ENCODE data around the gene NHERF2. TPM values are rescaled to one million over a fixed set of nuclear protein-coding genes. Genes with fewer than 3 reads are reported as not detected.

NHERF2 gene
- total RNA-seq, 2 experiments from 2014 or later, result 2.8 to 3.0 TPM

DNA sequence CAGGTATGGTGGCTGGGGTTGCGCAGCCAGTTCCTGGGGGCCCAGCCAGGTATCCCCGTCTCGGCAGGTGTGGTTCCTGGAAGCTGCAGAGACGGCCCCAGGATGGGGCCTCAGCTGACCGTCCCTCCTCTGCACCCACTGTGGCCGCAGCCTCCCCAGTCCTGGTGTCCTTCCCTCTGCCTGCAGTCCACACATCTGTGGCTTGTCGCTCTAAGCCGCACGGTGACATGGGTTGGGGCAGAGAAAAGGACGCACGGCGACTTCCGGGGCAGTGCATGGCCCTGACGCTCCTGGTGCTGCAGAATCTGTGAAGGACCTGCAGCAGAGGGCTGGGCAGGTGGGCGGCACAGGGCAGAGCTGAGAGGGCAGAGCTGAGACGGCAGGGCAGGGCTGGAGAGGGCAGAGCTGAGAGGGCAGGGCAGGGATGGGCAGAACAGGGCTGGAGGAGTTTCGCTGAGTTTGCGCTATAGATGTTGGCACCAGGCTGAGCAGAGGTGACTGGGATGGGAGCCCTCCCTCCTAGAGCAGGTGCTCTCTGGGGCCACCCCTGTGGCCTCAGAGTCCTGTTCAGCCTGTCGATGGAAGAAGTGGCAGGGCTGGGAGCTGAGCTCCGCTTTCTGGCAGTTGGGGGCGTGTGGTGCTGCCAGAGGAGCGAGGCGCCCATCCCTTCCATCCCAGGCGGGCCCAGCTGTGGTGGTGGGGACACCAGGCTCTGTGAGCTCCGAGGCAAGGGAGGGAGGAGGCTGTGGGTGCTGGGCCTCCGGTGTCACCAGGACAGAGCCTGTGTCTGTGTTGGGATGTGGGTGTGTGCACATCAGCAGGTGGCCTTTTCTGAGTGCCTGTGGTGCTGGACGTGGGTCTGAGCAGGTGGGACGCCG, 44.1 kb downstream of the NHERF2 start:
- POLR2A ChIA-PET, result interaction anchor here (0.8 to 0.9 kb wide), 2 partner anchors 78 to 82 kb away, joined by 3 read pairs; no protein-coding TSS in a partner anchor
- no peak for ATAC-seq
- TF ChIP-seq, protein P1, sequence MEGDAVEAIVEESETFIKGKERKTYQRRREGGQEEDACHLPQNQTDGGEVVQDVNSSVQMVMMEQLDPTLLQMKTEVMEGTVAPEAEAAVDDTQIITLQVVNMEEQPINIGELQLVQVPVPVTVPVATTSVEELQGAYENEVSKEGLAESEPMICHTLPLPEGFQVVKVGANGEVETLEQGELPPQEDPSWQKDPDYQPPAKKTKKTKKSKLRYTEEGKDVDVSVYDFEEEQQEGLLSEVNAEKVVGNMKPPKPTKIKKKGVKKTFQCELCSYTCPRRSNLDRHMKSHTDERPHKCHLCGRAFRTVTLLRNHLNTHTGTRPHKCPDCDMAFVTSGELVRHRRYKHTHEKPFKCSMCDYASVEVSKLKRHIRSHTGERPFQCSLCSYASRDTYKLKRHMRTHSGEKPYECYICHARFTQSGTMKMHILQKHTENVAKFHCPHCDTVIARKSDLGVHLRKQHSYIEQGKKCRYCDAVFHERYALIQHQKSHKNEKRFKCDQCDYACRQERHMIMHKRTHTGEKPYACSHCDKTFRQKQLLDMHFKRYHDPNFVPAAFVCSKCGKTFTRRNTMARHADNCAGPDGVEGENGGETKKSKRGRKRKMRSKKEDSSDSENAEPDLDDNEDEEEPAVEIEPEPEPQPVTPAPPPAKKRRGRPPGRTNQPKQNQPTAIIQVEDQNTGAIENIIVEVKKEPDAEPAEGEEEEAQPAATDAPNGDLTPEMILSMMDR (IDR thresholded peaks at IDR 0.05), result no peak
- CTCF ChIA-PET, result interaction anchor here (0.6 kb wide), 1 partner anchor 9 kb away, joined by 3 read pairs; no protein-coding TSS in a partner anchor
- intact Hi-C loops (cut with micrococcal nuclease), result no loop called here
- no peak overlapping the region for H3K4me3 Mint-ChIP-seq
- H3K4me1 Mint-ChIP-seq (ENCODE audit: low read depth), result no peaks in the 10 kb centered on the region
- no peak for DNase-seq
- no peaks in the 10 kb centered on the region for H3K9me3 Mint-ChIP-seq
- no peak overlapping the region for H3K27ac Mint-ChIP-seq
- H3K27me3 Mint-ChIP-seq, result no peaks in the 10 kb centered on the region
- H3K36me3 Mint-ChIP-seq (ENCODE audit: low read depth), result peaks cover 9% of the 10 kb centered on the region

GRCh38 chr16:2071454-2072202, 44.9 kb downstream of the NHERF2 start:
- H3K9me3 Mint-ChIP-seq, result no peaks in the 10 kb centered on the region
- H3K4me1 Mint-ChIP-seq (ENCODE audit: low read depth), result no peaks in the 10 kb centered on the region
- intact Hi-C loops (cut with micrococcal nuclease), result no loop called here
- DNase-seq, result no peak
- ATAC-seq, result no peak
- H3K27me3 Mint-ChIP-seq, result no peaks in the 10 kb centered on the region
- peaks cover 4% of the 10 kb centered on the region for H3K36me3 Mint-ChIP-seq (ENCODE audit: low read depth)
- no peak overlapping the region for H3K4me3 Mint-ChIP-seq
- POLR2A ChIA-PET, result interaction anchor here (0.8 to 1.4 kb wide), 3 partner anchors 79 to 84 kb away, joined by 3 to 4 read pairs (median 3); partner anchors contain the start of gene TRAF7
- TF ChIP-seq, protein P1 (IDR thresholded peaks at IDR 0.05), result no peak
- H3K27ac Mint-ChIP-seq, result no peak overlapping the region
- CTCF ChIA-PET, result interaction anchor here (0.6 kb wide), 1 partner anchor 8 kb away, joined by 3 read pairs; no protein-coding TSS in a partner anchor

DNA sequence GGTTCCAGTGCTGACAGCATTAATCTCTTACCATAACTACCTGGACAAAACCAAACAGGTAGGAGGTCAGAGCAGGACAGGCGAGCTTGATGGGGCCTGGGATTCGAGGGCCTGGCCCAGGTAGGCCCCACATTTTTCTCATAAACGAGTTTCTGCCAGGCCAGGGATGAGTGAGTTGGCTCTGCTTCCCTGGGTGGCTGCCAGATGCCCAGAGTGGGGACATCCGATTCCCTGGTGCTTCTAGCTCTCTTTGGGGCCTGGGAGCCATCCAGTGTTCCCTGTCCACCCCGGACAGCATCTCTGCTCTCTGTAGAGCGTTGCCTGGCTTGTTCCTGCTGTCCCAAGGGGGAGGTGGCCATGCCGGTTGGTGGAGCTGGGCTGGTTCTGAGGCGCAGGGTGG, 46.2 kb downstream of the NHERF2 start:
- TF ChIP-seq, protein P1 (IDR thresholded peaks at IDR 0.05), result no peak
- H3K4me3 Mint-ChIP-seq, result no peak overlapping the region

DNA sequence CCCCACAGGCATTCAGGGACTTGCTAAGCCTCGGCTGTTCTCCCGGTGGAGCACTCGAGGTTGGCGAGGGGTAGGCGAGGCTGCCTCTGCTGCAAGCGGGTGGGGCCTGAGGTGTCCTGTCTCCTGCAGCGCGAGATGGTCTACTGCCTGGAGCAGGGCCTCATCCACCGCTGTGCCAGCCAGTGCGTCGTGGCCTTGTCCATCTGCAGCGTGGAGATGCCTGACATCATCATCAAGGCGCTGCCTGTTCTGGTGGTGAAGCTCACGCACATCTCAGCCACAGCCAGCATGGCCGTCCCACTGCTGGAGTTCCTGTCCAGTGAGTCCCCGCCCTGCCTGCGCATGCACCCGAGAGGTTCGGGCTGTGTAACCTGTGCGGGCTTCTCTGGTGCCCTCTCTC, 47.4 kb downstream of the NHERF2 start:
- CTCF ChIA-PET, result no interaction called here
- POLR2A ChIA-PET, result no interaction called here

More for the DNA sequence above, 46.2 kb downstream of the NHERF2 start:
- ChIA-PET CTCF (no interaction called here), POLR2A (interaction anchor here (1.4 kb wide), 1 partner anchor 82 kb away, joined by 4 read pairs; the partner anchor contains the start of gene TRAF7)
- intact Hi-C loops (cut with micrococcal nuclease), result no loop called here
- Mint-ChIP-seq H3K27ac (no peak overlapping the region), H3K36me3 (ENCODE audit: low read depth) (peaks cover 4% of the 10 kb centered on the region), H3K27me3 (no peaks in the 10 kb centered on the region), H3K9me3 (no peaks in the 10 kb centered on the region), H3K4me1 (ENCODE audit: low read depth) (no peaks in the 10 kb centered on the region)
- DNase-seq (no peak), ATAC-seq (no peak)

More for the DNA sequence above, 47.4 kb downstream of the NHERF2 start:
- intact Hi-C loops (cut with micrococcal nuclease), result no loop called here
- no peaks in the 10 kb centered on the region for H3K4me1 Mint-ChIP-seq (ENCODE audit: low read depth)
- H3K4me3 Mint-ChIP-seq, result no peak overlapping the region
- no peak for DNase-seq
- H3K27ac Mint-ChIP-seq, result no peak overlapping the region
- peaks cover 2% of the 10 kb centered on the region for H3K36me3 Mint-ChIP-seq (ENCODE audit: low read depth)
- ATAC-seq, result no peak
- H3K27me3 Mint-ChIP-seq, result no peaks in the 10 kb centered on the region
- H3K9me3 Mint-ChIP-seq, result no peaks in the 10 kb centered on the region
- TF ChIP-seq, protein P1 (IDR thresholded peaks at IDR 0.05), result no peak

Measured in activated CD8-positive, alpha-beta T cell treated with anti-CD3 and anti-CD28 coated beads for 36 hours (primary cell).